Tibial nerve (tissue), 4 donors: Measurements from ENCODE around the gene SPOCK1.

ENCODE experiments used
- EP300 ChIP-seq, 2 donors: sonication (generic); formaldehyde crosslinking; IDR thresholded peaks; one replicate each; pipeline ENCODE4 v1.6.1; 2017; ENCODE audit warnings: antibody characterized with exemption in 2 of 2, mild to moderate bottlenecking in 1 of 2
- POLR2A ChIP-seq, 2 donors: fragments of 450-650 bp; IDR thresholded peaks; one replicate each; pipeline ENCODE4 v1.6.1; 2017; ENCODE audit warnings: antibody characterized with exemption in 2 of 2, mild to moderate bottlenecking in 2 of 2, moderate library complexity in 2 of 2
- TF ChIP-seq, protein P1 (sequence below), 5 experiments: fragments of 200-600 bp in 3 of 5; fragments of 450-650 bp in 2 of 5; sonication (generic) in 3 of 5; IDR thresholded peaks; one replicate each; pipeline ENCODE4 v1.5.1; 2016 to 2019; ENCODE audit warnings: antibody characterized with exemption in 5 of 5, mild to moderate bottlenecking in 3 of 5, moderate library complexity in 2 of 5

DNA sequence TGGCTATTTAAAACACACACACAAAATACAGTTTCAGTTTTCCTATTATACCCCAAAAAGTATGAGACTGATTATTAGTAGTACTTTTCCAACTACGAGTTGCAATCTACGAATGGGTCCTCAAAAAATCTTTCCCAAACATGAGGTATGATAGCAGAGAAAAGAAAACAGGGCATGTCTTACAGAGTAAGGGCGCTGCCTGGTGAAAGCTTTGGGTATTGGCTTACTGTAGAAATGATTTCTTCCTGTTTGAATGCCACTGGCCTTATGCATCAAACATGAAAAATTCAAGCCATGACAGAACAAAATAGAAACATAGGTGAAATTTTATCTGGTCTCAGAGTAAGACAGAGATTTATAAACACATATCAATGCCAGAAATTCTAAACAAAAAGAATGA, 448.0 kb downstream of the SPOCK1 start:
- TF ChIP-seq, protein P1, sequence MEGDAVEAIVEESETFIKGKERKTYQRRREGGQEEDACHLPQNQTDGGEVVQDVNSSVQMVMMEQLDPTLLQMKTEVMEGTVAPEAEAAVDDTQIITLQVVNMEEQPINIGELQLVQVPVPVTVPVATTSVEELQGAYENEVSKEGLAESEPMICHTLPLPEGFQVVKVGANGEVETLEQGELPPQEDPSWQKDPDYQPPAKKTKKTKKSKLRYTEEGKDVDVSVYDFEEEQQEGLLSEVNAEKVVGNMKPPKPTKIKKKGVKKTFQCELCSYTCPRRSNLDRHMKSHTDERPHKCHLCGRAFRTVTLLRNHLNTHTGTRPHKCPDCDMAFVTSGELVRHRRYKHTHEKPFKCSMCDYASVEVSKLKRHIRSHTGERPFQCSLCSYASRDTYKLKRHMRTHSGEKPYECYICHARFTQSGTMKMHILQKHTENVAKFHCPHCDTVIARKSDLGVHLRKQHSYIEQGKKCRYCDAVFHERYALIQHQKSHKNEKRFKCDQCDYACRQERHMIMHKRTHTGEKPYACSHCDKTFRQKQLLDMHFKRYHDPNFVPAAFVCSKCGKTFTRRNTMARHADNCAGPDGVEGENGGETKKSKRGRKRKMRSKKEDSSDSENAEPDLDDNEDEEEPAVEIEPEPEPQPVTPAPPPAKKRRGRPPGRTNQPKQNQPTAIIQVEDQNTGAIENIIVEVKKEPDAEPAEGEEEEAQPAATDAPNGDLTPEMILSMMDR (IDR thresholded peaks at IDR 0.05): no peak
- TF ChIP-seq POLR2A (IDR thresholded peaks at IDR 0.05) (no peak), EP300 (IDR thresholded peaks at IDR 0.05) (no peak)
